GM08714 (cell line): ENCODE data around the gene ACOX3.
"Not testable (repeated sequence)": the region's sequence is repeated elsewhere in the genome, so short reads cannot be mapped to it uniquely, and the experiment has no call there.

Source experiments
- H3K4me3 ChIP-seq: fragments of 200-500 bp; sonication (Bioruptor generic); 2 replicates; pipeline ENCODE4 v1.5.1; 2014; ENCODE audit warnings: mild to moderate bottlenecking, low read length, inconsistent platforms
- ZNF274 ChIP-seq: IDR thresholded peaks from 2 replicates; pipeline ENCODE4 v1.6.1; 2012; ENCODE audit warnings: mild to moderate bottlenecking, low read depth, low read length

ACOX3 gene

DNA sequence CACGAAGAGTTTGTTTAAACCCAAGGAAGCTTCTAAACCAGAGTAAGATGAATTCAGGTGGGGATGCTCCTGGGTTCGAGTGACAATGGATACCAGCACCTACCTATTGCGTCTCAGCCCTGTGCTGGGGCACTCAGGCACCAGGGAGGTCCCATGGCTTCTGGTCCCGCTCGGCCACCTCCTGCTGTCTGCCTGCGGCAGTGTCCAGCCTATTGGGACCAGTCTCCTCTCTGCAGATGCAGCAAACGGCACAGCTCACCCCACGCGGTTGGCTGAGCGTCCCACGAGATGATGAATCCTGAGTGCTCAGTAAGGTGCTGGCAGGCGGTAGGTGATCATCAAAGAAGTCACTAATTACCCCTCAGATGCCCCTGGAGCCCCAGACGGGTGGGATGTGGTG, 75.2 kb downstream of the ACOX3 start:
- no peak overlapping the region for H3K4me3 ChIP-seq
- TF ChIP-seq ZNF274 = no peak

DNA sequence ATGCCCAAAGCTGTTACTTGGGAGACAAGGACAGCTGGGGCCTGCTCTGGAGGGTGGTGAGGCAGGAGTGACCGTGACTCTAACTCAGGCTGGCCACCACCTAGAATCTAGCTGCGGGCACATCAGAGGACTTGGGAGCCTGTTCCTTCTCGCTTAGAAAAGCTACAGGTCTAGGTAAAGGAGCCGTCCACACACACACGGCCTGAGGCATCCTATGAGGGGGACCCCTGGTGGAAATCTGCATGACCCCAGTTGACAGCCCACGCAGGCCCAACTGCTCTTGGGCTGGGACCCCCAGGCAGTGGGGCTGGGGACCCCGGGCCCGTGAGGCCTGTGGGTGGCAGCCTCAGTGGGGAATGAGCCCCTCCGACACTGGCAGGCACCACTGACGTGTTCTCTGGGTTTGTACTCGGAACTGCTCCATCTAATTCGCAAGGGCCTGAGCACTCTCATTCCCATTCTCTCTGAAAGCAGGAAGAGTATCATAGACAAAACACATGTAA, 75.6 kb downstream of the ACOX3 start:
- TF ChIP-seq ZNF274 = no peak
- H3K4me3 ChIP-seq = no peak overlapping the region

GRCh38 chr4:8364141-8364540, 76.4 kb downstream of the ACOX3 start:
- no peak overlapping the region for H3K4me3 ChIP-seq
- TF ChIP-seq ZNF274 = no peak

DNA sequence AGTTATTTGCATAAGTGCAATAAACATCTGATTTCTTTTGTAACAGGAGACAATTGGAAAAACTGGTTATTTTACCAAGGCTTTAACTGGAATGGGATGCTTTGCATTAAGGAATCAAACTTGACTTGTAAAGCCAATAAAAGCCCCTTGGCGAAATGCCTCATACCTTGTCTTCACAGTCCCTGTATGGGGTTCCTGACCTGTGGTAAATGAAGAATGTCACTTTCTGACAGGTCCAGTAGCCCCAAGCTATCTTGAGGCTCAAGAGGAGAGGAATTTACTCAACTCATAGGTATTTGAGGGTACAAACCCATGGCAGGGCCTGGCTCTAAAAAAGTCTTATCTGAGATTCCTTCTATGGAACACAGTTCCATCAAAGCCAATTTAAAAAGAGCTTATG, 78.0 kb downstream of the ACOX3 start:
- TF ChIP-seq ZNF274 = no peak
- H3K4me3 ChIP-seq = no peak overlapping the region

GRCh38 chr4:8359193-8359592, 81.3 kb downstream of the ACOX3 start:
- no peak for TF ChIP-seq ZNF274

GRCh38 chr4:8356856-8357255, 83.7 kb downstream of the ACOX3 start:
- no peak for TF ChIP-seq ZNF274
- H3K4me3 ChIP-seq = no peak overlapping the region

More at GRCh38 chr4:8359193-8359592, 81.3 kb downstream of the ACOX3 start:
- H3K4me3 ChIP-seq = no peak overlapping the region

DNA sequence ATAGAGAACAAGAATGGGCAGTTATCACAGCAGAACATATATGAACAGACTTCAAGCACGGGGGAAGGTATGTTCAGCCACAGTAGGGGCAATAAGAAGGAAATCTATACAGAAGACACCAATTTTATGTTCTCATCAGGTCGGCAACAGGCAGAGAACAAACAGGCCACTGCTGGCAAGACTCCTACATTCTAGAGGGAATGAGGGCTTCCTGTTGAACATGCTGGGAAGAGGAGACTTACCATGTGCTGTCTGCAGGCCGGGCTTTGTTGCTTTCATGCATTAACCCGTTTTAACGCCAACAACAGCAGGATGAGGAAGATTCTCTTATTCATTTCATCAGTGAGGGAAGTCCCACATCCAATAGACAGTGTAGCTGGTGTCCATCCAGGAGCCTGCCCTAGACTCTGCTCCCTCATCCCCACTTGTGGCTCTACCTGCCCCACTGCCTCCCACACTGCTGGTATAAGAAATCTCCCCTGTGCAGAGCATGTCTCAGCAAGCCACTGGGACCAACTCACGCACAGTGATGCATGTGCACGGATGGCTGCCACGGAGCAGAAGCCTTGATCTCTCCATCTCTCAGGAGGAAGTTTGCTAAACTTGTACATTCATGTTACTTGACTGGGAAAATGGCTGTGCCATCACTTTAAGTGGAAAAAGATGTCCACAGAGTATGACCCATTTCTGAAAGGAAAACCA, 84.5 kb downstream of the ACOX3 start:
- no peak for TF ChIP-seq ZNF274
- no peak overlapping the region for H3K4me3 ChIP-seq

- TF ChIP-seq ZNF274 = no peak
- no peak overlapping the region for H3K4me3 ChIP-seq
These were observed 85.2 kb downstream of the ACOX3 start for GRCh38 chr4:8355306-8355705.

DNA sequence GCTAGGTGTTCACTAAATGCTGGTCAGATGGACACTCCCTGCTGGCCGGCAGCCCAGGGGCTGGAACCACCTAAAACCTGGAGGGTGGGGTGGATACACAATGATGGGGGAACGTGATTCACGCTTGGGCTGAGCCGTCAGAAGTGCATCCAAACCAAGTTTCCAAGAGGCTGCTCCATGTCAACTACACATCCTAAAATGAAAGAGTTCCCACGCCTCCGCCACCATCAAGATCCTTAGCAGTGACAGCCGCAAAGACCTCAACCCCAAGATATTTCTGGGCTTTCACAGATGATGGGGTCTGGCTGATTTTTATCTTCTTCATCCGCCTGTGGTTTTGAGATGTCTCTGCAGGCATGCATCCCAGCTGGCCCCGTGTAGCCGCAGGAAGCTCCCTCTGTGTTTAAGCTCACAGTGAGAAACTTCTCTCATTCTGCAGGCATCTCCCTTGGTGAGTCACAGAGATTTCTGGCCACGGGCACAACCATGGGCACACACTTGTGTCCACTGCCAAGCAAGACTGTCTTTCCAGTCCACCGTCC, 86.5 kb downstream of the ACOX3 start:
- H3K4me3 ChIP-seq = no peak overlapping the region
- no peak for TF ChIP-seq ZNF274

- H3K4me3 ChIP-seq = no peak overlapping the region
- TF ChIP-seq ZNF274 = no peak
These were observed 87.3 kb downstream of the ACOX3 start for GRCh38 chr4:8353158-8353669.

- no peak overlapping the region for H3K4me3 ChIP-seq
- no peak for TF ChIP-seq ZNF274
These were observed 88.0 kb downstream of the ACOX3 start for GRCh38 chr4:8352368-8353157.

GRCh38 chr4:8351931-8352367, 88.6 kb downstream of the ACOX3 start:
- TF ChIP-seq ZNF274 = no peak
- no peak overlapping the region for H3K4me3 ChIP-seq

- H3K4me3 ChIP-seq = no peak overlapping the region
- TF ChIP-seq ZNF274 = no peak
These were observed 89.6 kb downstream of the ACOX3 start for GRCh38 chr4:8350841-8351461.

DNA sequence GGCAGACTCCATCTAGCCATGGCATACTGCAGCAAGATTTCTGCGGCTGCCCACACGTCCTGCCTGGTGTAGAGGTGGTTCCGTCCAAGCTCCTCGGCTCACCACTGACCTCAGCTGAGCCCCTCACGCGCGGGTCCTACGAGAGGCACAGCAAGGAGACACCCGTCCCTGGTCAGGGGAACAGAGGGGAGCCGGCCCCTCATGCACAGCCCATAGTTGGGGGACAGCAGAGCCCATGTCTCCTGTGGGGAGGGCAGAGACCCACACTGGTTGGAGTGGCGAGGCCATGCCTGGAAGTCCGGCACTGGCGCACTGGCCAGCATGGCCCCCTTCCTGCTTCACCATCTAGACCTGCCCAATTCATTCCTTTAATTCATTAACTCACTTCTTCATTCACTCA, 90.2 kb downstream of the ACOX3 start:
- no peak overlapping the region for H3K4me3 ChIP-seq
- TF ChIP-seq ZNF274 = no peak

DNA sequence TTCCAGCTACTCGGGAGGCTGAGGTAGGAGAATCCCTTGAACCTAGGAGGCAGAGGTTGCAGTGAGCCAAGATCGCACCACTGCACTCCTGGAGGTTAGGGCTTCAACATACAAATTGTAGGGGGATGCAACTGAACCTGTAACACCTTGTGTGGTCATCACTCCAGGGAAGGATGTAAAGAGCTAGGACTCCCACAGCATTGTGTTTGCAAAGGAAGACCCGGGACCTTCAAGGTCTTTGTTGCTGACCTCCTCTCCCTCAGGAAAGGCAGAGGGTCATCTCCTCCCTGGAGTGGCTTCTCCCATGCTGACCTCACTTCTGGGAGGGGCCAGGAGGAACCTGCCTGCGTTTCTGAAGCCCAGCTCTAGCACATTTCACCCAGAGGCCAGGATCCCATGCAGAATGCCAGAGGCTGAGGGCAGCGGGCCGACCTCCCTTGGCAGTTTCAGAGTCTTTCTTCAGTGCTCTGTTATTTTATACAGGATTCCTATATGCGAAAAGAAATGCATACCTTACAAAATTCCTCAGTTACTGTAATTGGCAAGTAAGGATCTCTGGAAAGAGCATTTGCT, 90.8 kb downstream of the ACOX3 start:
- no peak overlapping the region for H3K4me3 ChIP-seq
- TF ChIP-seq ZNF274 = no peak

DNA sequence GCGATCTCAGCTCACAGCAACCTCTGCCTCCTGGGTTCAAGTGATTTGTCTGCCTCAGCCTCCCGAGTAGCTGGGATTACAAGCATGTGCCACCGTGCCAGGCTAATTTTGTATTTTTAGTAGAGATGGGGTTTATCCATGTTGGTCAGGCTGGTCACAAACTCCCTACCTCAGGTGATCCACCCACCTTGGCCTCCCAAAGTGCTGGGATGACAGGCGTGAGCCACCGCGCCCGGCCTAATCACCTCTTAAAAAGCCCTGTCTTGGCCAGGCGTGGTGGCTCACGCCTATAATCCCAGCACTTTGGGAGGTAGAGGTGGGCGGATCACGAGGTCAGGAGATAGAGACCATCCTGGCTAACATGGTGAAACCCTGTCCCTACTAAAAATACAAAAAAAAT, 91.3 kb downstream of the ACOX3 start:
- H3K4me3 ChIP-seq = not testable (repeated sequence)
